ENCODE data around the gene SFMBT1.

Gene SFMBT1

DNA sequence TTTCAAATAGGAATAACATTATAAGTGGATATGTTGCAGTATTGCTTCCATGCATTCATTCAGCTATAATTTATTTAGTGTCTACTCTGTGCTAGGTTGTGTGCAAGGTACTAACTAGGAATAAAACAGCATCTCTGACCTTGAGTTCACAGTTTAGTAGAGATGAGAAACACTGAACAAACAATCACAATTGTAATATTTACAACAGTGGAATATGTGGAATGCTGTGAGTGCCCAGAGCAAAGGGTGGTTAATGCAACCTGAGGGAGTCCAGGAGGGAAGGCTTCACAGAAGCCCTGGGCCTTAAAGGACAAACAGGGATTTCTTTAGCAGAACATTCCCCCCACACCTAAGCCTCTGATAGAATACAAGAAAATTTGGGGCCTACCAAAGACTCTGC lies 13.3 kb downstream of the SFMBT1 start:
- no peaks in the 10 kb centered on the region for H3K36me3 ChIP-seq (ENCODE audit: insufficient read depth, low read length)
- no peak overlapping the region for H3K4me3 ChIP-seq (ENCODE audit: low read length, poor library complexity, severe bottlenecking)
- no peaks in the 10 kb centered on the region for H4K20me1 ChIP-seq (ENCODE audit: insufficient read depth, low read length, poor library complexity, severe bottlenecking)
- H3K4me1 ChIP-seq (ENCODE audit: insufficient read depth, low read length, poor library complexity, severe bottlenecking) = peaks cover 20% of the 10 kb centered on the region
- H3K9me3 ChIP-seq (ENCODE audit: insufficient read depth, low read depth, low read length) = no peaks in the 10 kb centered on the region
- H2AFZ ChIP-seq (ENCODE audit: low read length) = no peak overlapping the region
- TF ChIP-seq EZH2phosphoT487 (IDR thresholded peaks at IDR 0.05; ENCODE audit: borderline replicate concordance) = no peak
- TF ChIP-seq, protein P1, sequence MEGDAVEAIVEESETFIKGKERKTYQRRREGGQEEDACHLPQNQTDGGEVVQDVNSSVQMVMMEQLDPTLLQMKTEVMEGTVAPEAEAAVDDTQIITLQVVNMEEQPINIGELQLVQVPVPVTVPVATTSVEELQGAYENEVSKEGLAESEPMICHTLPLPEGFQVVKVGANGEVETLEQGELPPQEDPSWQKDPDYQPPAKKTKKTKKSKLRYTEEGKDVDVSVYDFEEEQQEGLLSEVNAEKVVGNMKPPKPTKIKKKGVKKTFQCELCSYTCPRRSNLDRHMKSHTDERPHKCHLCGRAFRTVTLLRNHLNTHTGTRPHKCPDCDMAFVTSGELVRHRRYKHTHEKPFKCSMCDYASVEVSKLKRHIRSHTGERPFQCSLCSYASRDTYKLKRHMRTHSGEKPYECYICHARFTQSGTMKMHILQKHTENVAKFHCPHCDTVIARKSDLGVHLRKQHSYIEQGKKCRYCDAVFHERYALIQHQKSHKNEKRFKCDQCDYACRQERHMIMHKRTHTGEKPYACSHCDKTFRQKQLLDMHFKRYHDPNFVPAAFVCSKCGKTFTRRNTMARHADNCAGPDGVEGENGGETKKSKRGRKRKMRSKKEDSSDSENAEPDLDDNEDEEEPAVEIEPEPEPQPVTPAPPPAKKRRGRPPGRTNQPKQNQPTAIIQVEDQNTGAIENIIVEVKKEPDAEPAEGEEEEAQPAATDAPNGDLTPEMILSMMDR (conservative IDR thresholded peaks at IDR 0.05; ENCODE audit: low read length) = no peak
- H3K9ac ChIP-seq (ENCODE audit: low read depth, low read length, poor library complexity, severe bottlenecking) = no peak overlapping the region
- H3K27me3 ChIP-seq (ENCODE audit: insufficient read depth, low read length, poor library complexity, severe bottlenecking) = no peaks in the 10 kb centered on the region
- H3K4me2 ChIP-seq (ENCODE audit: low read depth, low read length, poor library complexity, severe bottlenecking) = no peak overlapping the region
- H3K9me2 ChIP-seq (replicated peaks; ENCODE audit: low read depth, low read length) = no peaks in the 10 kb centered on the region
- H3F3A ChIP-seq (ENCODE audit: low read depth) = no peaks in the 10 kb centered on the region
- peaks cover 72% of the 10 kb centered on the region for H3K79me2 ChIP-seq (ENCODE audit: insufficient read depth, low read length)

DNA sequence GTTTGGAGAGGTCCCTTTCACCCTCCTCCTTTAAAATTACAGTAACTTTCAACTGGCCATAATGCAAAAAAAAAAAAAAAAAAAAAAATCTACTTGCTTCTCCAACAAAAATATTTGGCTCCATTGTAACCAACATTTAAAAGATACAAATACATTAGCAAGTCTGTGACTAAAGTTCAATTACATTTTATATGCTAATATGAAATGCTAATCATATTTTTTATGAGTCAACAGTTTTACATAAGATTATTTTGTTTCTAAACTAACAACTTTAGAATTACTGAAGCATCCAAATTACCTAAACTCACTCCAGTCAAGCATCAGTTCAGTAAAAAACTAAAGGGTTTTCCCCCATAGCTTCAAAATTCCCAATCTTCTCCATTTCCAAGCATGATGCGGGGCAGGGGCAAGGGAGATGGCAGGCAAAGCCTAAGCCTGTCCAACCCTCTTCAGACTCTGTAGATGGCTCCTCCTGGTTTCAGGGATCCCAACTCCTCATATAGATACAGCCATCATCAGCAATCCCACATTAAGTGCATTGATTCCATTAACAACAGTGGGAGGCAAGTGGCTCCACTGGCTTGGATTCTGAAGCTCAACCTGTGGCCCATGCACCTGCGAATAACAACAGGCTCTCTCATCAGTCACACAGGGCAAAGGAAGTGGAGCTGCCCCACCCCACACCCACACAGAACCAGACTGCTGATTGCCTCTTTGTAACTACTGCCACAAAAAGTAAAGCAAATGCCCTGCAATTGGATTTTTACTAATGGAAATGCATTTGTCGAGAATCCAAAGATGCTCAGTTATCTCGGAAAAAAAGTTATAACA lies 15.0 kb downstream of the SFMBT1 start:
- no peak overlapping the region for H3K4me2 ChIP-seq (ENCODE audit: low read depth, low read length, poor library complexity, severe bottlenecking)

DNA sequence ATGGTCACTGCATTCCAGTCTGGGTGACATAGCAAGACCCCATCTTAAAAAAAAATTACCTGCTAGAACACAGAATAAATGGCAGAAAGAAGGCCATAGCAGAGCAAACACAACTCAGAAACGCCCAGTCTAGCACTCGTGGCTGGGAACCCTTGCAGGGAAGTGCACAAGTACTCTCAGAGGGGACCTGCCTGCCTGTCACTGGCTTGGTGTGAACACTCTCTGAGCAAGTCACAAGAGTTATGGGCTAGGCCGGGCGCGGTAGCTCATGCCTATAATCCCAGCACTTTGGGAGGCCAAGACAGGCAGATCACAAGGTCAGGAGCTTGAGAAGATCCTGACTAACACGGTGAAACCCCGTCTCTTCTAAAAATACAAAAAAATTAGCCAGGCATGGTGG lies 17.2 kb downstream of the SFMBT1 start:
- H3K9me3 ChIP-seq (ENCODE audit: insufficient read depth, low read depth, low read length) = no peaks in the 10 kb centered on the region
- no peak overlapping the region for H3K4me2 ChIP-seq (ENCODE audit: low read depth, low read length, poor library complexity, severe bottlenecking)
- H3K4me3 ChIP-seq (ENCODE audit: low read length, poor library complexity, severe bottlenecking) = no peak overlapping the region
- no peaks in the 10 kb centered on the region for H3K9me2 ChIP-seq (replicated peaks; ENCODE audit: low read depth, low read length)
- no peaks in the 10 kb centered on the region for H3K27me3 ChIP-seq (ENCODE audit: insufficient read depth, low read length, poor library complexity, severe bottlenecking)
- H3K4me1 ChIP-seq (ENCODE audit: insufficient read depth, low read length, poor library complexity, severe bottlenecking) = peaks cover 20% of the 10 kb centered on the region
- no peaks in the 10 kb centered on the region for H3K36me3 ChIP-seq (ENCODE audit: insufficient read depth, low read length)
- no peak overlapping the region for H2AFZ ChIP-seq (ENCODE audit: low read length)
- peaks cover 8% of the 10 kb centered on the region for H4K20me1 ChIP-seq (ENCODE audit: insufficient read depth, low read length, poor library complexity, severe bottlenecking)
- no peaks in the 10 kb centered on the region for H3F3A ChIP-seq (ENCODE audit: low read depth)
- no peak overlapping the region for H3K9ac ChIP-seq (ENCODE audit: low read depth, low read length, poor library complexity, severe bottlenecking)
- TF ChIP-seq, protein P1 (conservative IDR thresholded peaks at IDR 0.05; ENCODE audit: low read length) = no peak
- TF ChIP-seq EZH2phosphoT487 (IDR thresholded peaks at IDR 0.05; ENCODE audit: borderline replicate concordance) = no peak
- H3K79me2 ChIP-seq (ENCODE audit: insufficient read depth, low read length) = peaks cover 71% of the 10 kb centered on the region

More for the DNA sequence above, 15.0 kb downstream of the SFMBT1 start:
- no peak for TF ChIP-seq EZH2phosphoT487 (IDR thresholded peaks at IDR 0.05; ENCODE audit: borderline replicate concordance)
- TF ChIP-seq, protein P1 (conservative IDR thresholded peaks at IDR 0.05; ENCODE audit: low read length) = no peak
- H3K4me3 ChIP-seq (ENCODE audit: low read length, poor library complexity, severe bottlenecking) = no peak overlapping the region
- H3F3A ChIP-seq (ENCODE audit: low read depth) = no peaks in the 10 kb centered on the region
- H3K9ac ChIP-seq (ENCODE audit: low read depth, low read length, poor library complexity, severe bottlenecking) = no peak overlapping the region
- H2AFZ ChIP-seq (ENCODE audit: low read length) = no peak overlapping the region
- no peaks in the 10 kb centered on the region for H4K20me1 ChIP-seq (ENCODE audit: insufficient read depth, low read length, poor library complexity, severe bottlenecking)
- H3K4me1 ChIP-seq (ENCODE audit: insufficient read depth, low read length, poor library complexity, severe bottlenecking) = peaks cover 19% of the 10 kb centered on the region
- peaks cover 64% of the 10 kb centered on the region for H3K79me2 ChIP-seq (ENCODE audit: insufficient read depth, low read length)
- H3K9me3 ChIP-seq (ENCODE audit: insufficient read depth, low read depth, low read length) = no peaks in the 10 kb centered on the region
- H3K9me2 ChIP-seq (replicated peaks; ENCODE audit: low read depth, low read length) = no peaks in the 10 kb centered on the region
- H3K36me3 ChIP-seq (ENCODE audit: insufficient read depth, low read length) = no peaks in the 10 kb centered on the region
- no peaks in the 10 kb centered on the region for H3K27me3 ChIP-seq (ENCODE audit: insufficient read depth, low read length, poor library complexity, severe bottlenecking)
